PC-3 (cell line): Measurements from ENCODE around the gene IGSF8.

Experiments used
- CTCF ChIP-seq: fragments of 300-600 bp; sonication (generic); conservative IDR thresholded peaks from 2 replicates; pipeline ENCODE4 v1.5.1; 2017; ENCODE audit warnings: antibody characterized with exemption, low read depth, mild to moderate bottlenecking, low read length
- EZH2 ChIP-seq: fragments of 300-600 bp; sonication (generic); IDR thresholded peaks from one replicate; pipeline ENCODE4 v1.6.1; 2017; ENCODE audit warnings: antibody characterized with exemption, mild to moderate bottlenecking, low read length; ENCODE audit not compliant: unreplicated experiment

GRCh38 chr1:160083968-160084770 is 14.2 kb downstream of the IGSF8 start:
- TF ChIP-seq CTCF = peak; percentile 87
- TF ChIP-seq EZH2 = no peak
